A673 (cell line): ENCODE data around the gene SFT2D2. TPM values are rescaled to one million over a fixed set of nuclear protein-coding genes. Genes with fewer than 3 reads are reported as not detected.

Experiments
- BruUV-seq: library from RNA; stranded (reverse); fragments of 400-500 nt; replicated peaks from 2 replicates; lab custom pipeline; 2021; lab: Mats Ljungman, UMichigan
- CTCF ChIA-PET: fragments of 300-600 bp; sonication (Branson Sonifier 250); formaldehyde crosslinking; loops from one replicate; lab custom pipeline; 2022; ENCODE audit warnings: antibody characterized with exemption; lab: Charles Lee
- POLR2A ChIA-PET: fragments of 300-600 bp; sonication (Branson Sonifier 250); formaldehyde crosslinking; loops from one replicate; lab custom pipeline; 2022; ENCODE audit warnings: antibody characterized with exemption; ENCODE audit not compliant: low non-redundant PET; lab: Charles Lee
- DNase-seq: peaks from one replicate; pipeline ENCODE4 v3.0.0-alpha.2; 2015; ENCODE audit warnings: low spot score
- H3K27ac ChIP-seq: fragments of 200-600 bp; sonication (generic); 2 replicates; pipeline ENCODE4 v1.5.1; 2016; ENCODE audit warnings: mixed run types, low read depth, mild to moderate bottlenecking, mixed read lengths, antibody characterized with exemption, low read length; ENCODE audit not compliant: poor library complexity, severe bottlenecking
- H3K27me3 ChIP-seq: fragments of 200-600 bp; sonication (generic); replicated peaks from 2 replicates; pipeline ENCODE4 v1.6.1; 2017; ENCODE audit warnings: mixed run types, low read depth, mild to moderate bottlenecking, mixed read lengths, antibody characterized with exemption, low read length; ENCODE audit not compliant: insufficient read depth, poor library complexity
- H3K36me3 ChIP-seq: fragments of 200-600 bp; sonication (generic); 2 replicates; pipeline ENCODE4 v1.6.1; 2016; ENCODE audit warnings: mixed run types, mild to moderate bottlenecking, mixed read lengths, antibody characterized with exemption, low read length; ENCODE audit not compliant: insufficient read depth, poor library complexity, severe bottlenecking
- H3K4me1 ChIP-seq: fragments of 200-600 bp; sonication (generic); 2 replicates; pipeline ENCODE4 v1.6.1; 2017; ENCODE audit warnings: mixed run types, mild to moderate bottlenecking, mixed read lengths, antibody characterized with exemption, low read length; ENCODE audit not compliant: insufficient read depth, poor library complexity, severe bottlenecking
- H3K4me3 ChIP-seq: fragments of 200-600 bp; sonication (generic); 2 replicates; pipeline ENCODE4 v1.5.1; 2016; ENCODE audit warnings: low read depth, mixed run types, mild to moderate bottlenecking, mixed read lengths, low read length; ENCODE audit not compliant: poor library complexity, severe bottlenecking
- H3K9me3 ChIP-seq: fragments of 200-600 bp; sonication (generic); 2 replicates; pipeline ENCODE4 v1.6.1; 2016; ENCODE audit warnings: mixed run types, low read depth, mild to moderate bottlenecking, mixed read lengths, antibody characterized with exemption, low read length; ENCODE audit not compliant: poor library complexity, severe bottlenecking
- EZH2 ChIP-seq: fragments of 200-600 bp; sonication (generic); IDR thresholded peaks from 2 replicates; pipeline ENCODE4 v1.6.1; 2017; ENCODE audit warnings: borderline replicate concordance, low read depth, mild to moderate bottlenecking, mixed read lengths, antibody characterized with exemption, low read length; ENCODE audit not compliant: poor library complexity, severe bottlenecking
- intact Hi-C: fragments of 100-400 bp; cut with micrococcal nuclease; formaldehyde crosslinking; loops from one replicate; pipeline ENCODE4 v1.10.0; 2022; ENCODE audit not compliant: unreplicated experiment
- total RNA-seq: library from RNA; stranded (reverse); gene quantifications from 2 replicates; pipeline ENCODE4 v1.2.3, GENCODE V29; 2021
- TF ChIP-seq, protein P1 (sequence below): fragments of 300-800, 200-600 bp; sonication (generic); conservative IDR thresholded peaks from 2 replicates; pipeline ENCODE4 v1.5.1; 2017; ENCODE audit warnings: low read depth, mild to moderate bottlenecking, antibody characterized with exemption, low read length, moderate library complexity, mixed read lengths

Gene SFT2D2
- total RNA-seq, 1 experiment from 2014 or later = 62.8 TPM

DNA sequence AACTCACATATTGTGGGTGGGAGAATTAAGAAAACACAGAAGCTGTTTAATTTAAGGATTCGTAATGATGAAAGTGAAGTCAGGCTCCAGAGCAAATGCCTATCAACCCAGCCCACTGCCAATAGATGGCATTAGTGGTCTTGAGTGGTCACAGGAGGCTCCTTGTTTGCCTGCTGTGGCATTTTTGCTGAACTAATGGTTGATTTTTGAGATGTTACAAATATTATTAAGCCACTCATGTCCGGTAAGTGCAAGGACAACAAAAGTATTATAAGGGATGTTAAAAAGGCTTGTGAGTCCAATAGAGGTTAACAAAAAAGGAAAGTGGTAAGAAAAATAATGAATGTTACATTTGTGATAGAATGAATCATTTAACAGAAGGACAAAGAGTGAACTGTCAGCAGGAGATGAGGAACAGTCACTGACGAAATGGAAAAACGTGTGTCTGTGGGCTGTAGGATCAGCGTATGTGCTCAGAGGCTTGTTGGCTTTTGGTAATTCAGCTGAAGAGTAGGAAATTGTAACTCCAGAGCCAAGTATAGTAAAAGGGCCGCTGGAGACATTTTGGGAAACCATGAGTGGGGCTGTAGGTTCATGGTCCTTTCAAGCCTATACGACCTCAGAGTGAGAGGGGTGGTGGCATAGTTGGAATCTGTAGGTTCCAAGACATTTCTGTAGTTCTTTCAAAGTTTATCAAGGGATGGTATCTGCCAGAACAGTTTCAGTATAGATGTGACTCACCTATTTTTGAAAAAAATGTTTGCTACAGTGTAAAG, 11.2 kb downstream of the SFT2D2 start:
- no TSS peak for BruUV-seq
- POLR2A ChIA-PET = no interaction called here
- no peak overlapping the region for H3K4me3 ChIP-seq
- H3K36me3 ChIP-seq = peaks cover 62% of the 10 kb centered on the region
- DNase-seq = no peak
- CTCF ChIA-PET = no interaction called here
- no peak overlapping the region for H3K27ac ChIP-seq
- H3K27me3 ChIP-seq = no peaks in the 10 kb centered on the region
- H3K4me1 ChIP-seq = no peaks in the 10 kb centered on the region
- no peaks in the 10 kb centered on the region for H3K9me3 ChIP-seq
- intact Hi-C loops = no loop called here
- no peak for TF ChIP-seq EZH2
- TF ChIP-seq, protein P1, sequence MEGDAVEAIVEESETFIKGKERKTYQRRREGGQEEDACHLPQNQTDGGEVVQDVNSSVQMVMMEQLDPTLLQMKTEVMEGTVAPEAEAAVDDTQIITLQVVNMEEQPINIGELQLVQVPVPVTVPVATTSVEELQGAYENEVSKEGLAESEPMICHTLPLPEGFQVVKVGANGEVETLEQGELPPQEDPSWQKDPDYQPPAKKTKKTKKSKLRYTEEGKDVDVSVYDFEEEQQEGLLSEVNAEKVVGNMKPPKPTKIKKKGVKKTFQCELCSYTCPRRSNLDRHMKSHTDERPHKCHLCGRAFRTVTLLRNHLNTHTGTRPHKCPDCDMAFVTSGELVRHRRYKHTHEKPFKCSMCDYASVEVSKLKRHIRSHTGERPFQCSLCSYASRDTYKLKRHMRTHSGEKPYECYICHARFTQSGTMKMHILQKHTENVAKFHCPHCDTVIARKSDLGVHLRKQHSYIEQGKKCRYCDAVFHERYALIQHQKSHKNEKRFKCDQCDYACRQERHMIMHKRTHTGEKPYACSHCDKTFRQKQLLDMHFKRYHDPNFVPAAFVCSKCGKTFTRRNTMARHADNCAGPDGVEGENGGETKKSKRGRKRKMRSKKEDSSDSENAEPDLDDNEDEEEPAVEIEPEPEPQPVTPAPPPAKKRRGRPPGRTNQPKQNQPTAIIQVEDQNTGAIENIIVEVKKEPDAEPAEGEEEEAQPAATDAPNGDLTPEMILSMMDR = no peak

DNA sequence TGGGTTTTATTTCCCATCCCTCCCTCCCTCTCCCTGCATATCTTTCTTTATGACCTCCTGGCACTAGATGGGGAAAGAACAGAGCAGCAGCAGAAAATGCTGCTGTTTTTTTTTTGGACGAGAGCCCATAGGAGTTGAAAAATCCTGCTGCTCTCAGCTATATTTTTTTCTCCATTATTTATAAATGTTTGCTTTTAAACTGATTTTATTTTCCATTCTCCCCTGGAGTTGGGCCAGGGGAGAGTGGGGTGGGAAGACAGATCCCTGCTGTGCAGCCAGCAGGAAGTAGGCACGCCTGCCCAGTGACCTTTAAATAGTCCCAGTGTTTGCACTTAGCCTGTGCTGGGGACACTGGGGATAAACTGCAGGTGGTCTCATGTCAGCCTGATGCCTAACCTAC, 17.4 kb downstream of the SFT2D2 start:
- no TSS peak for BruUV-seq
- Histone ChIP-seq H3K9me3 (no peaks in the 10 kb centered on the region), H3K4me1 (no peaks in the 10 kb centered on the region), H3K27me3 (no peaks in the 10 kb centered on the region), H3K27ac (no peak overlapping the region), H3K4me3 (no peak overlapping the region), H3K36me3 (peaks cover 50% of the 10 kb centered on the region)
- no peak for DNase-seq
- CTCF ChIA-PET = no interaction called here
- TF ChIP-seq EZH2 = no peak
- TF ChIP-seq, protein P1 = no peak
- POLR2A ChIA-PET = no interaction called here
- intact Hi-C loops = no loop called here

DNA sequence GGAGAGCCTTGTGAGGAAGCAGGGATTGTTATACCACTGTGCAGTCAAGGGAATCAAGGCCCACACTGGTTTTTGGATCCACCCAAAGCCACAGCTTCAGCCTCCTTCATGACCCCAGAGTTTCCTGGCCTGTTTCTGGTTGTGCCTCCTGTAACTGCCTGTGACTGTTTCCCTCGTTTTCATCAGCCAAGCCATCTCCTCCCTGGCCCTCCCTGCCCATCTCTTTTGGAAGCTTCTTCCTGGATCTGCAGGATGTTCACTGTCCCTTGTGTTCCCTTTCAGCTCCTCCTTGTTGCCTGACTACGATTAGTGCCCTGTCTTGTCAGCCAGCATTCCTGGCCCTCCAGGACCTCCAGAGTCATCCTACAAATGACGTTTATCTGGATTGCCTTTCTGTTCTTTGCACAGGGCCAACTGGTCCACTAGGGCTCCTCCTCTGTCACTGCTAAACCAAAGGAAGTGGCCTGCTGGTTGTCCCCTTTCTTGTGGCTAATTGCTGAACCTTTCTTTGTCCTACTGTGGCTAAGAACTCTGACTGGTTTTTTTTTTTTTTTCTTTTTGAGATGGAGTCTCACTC, 17.9 kb downstream of the SFT2D2 start:
- no TSS peak for BruUV-seq
- ChIA-PET CTCF (no interaction called here), POLR2A (no interaction called here)
- TF ChIP-seq, protein P1 = no peak
- TF ChIP-seq EZH2 = no peak
- intact Hi-C loops = no loop called here
- H3K4me3 ChIP-seq = no peak overlapping the region
- no peaks in the 10 kb centered on the region for H3K27me3 ChIP-seq
- H3K36me3 ChIP-seq = peaks cover 45% of the 10 kb centered on the region
- no peaks in the 10 kb centered on the region for H3K9me3 ChIP-seq
- no peaks in the 10 kb centered on the region for H3K4me1 ChIP-seq
- DNase-seq = no peak
- H3K27ac ChIP-seq = no peak overlapping the region
